NT2/D1 (cell line): Measurements from ENCODE around the gene SNX17.

Source experiments
- SUZ12 ChIP-seq: IDR thresholded peaks from 2 replicates; pipeline ENCODE4 v1.6.1; 2011; ENCODE audit not compliant: insufficient read length, insufficient read depth; ENCODE audit errors: extremely low read depth
- YY1 ChIP-seq: IDR thresholded peaks from 2 replicates; pipeline ENCODE4 v1.6.1; 2011; ENCODE audit not compliant: insufficient read length, insufficient read depth
- ZNF274 ChIP-seq: IDR thresholded peaks from 2 replicates; pipeline ENCODE4 v1.6.1; 2011; ENCODE audit warnings: mild to moderate bottlenecking, low read depth, low read length

- TF ChIP-seq YY1 (no peak), SUZ12 (no peak), ZNF274 (no peak)
These were observed 5.2 kb downstream of the SNX17 start for GRCh38 chr2:27375513-27376099.
